ENCODE data around the gene RHOXF1.
"Not testable (repeated sequence)": the region's sequence is repeated elsewhere in the genome, so short reads cannot be mapped to it uniquely, and the experiment has no call there.

The RHOXF1 gene

GRCh38 chrX:120085553-120086185, 30.0 kb downstream of the RHOXF1 start:
- DNase-seq (ENCODE audit: low spot score): not testable (repeated sequence)

GRCh38 chrX:120077590-120077989, 38.1 kb downstream of the RHOXF1 start, which contains the start of gene RHOXF2B:
Gene RHOXF2B (minus strand): TSS chrX:120077690. CDS start chrX:120077552, 138 bp downstream.
- not testable (repeated sequence) for DNase-seq (ENCODE audit: low spot score)

GRCh38 chrX:120066169-120066568, 49.5 kb downstream of the RHOXF1 start:
- not testable (repeated sequence) for DNase-seq (ENCODE audit: low spot score)

All from hematopoietic multipotent progenitor cell treated with erythropoietin and hydrocortisone succinate and interleukin-3 and kit ligand, for 17 days (in vitro differentiated cells).